Neural cell (in vitro differentiated cells): ENCODE results near the gene MPZL1.

Experiments
- EP300 ChIP-seq: fragments of 450-650 bp; conservative IDR thresholded peaks from 2 replicates; pipeline ENCODE4 v1.6.1; 2014; ENCODE audit warnings: antibody characterized with exemption, mild to moderate bottlenecking, moderate library complexity; ENCODE audit not compliant: poor library complexity, severe bottlenecking
- EZH2 ChIP-seq: fragments of 200-600, 300-800 bp; shearing (Covaris generic), sonication (generic); IDR thresholded peaks from 2 replicates; pipeline ENCODE4 v1.6.1; 2014; ENCODE audit warnings: antibody characterized with exemption, low read length, borderline replicate concordance, mild to moderate bottlenecking; ENCODE audit not compliant: insufficient read depth, poor library complexity, severe bottlenecking
- MXI1 ChIP-seq: fragments of 450-650 bp; conservative IDR thresholded peaks from 2 replicates; pipeline ENCODE4 v1.6.1; 2014; ENCODE audit warnings: antibody characterized with exemption, mild to moderate bottlenecking; ENCODE audit not compliant: poor library complexity, severe bottlenecking
- POLR2AphosphoS5 ChIP-seq: IDR thresholded peaks from 2 replicates; pipeline ENCODE4 v1.6.1; 2012
- RAD21 ChIP-seq: fragments of 450-650 bp; conservative IDR thresholded peaks from 2 replicates; pipeline ENCODE4 v1.6.1; 2014; ENCODE audit warnings: antibody characterized with exemption, mild to moderate bottlenecking, moderate library complexity
- SMC3 ChIP-seq: fragments of 450-650 bp; conservative IDR thresholded peaks from 2 replicates; pipeline ENCODE4 v1.6.1; 2014; ENCODE audit warnings: antibody characterized with exemption, mild to moderate bottlenecking, moderate library complexity; ENCODE audit not compliant: poor library complexity
- TF ChIP-seq, protein P1 (sequence below): fragments of 450-650 bp; IDR thresholded peaks from 2 replicates; pipeline ENCODE4 v1.5.1; 2014; ENCODE audit warnings: antibody characterized with exemption, mild to moderate bottlenecking, moderate library complexity; ENCODE audit not compliant: poor library complexity, severe bottlenecking
- TF ChIP-seq, protein P2 (sequence below): IDR thresholded peaks from 2 replicates; pipeline ENCODE4 v1.6.1; 2012; ENCODE audit warnings: borderline replicate concordance

DNA sequence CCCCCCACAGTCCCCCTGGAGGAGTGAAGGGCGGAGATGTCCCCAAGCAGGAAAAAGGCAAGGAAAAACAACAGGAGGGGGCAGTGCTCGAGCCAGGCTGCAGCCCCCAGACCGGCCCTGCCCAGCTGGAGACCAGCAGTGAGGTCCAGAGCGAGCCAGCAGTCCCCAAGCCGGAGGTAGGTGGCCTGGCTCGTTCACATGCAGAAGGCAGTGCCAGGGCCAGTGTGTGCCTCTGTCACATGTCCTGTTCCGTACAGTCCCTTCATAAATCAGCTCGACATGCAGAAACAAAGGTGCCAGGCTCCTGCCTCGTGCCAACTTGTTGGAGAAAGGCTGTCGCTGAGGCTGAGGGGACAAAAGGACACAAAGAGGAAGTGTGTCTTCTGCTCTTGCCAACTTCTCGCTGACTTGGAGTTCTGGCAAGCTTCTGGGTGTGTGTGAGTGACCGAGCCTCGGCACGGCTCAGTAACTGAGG, 24.1 kb upstream of the MPZL1 start:
- TF ChIP-seq, protein P1, sequence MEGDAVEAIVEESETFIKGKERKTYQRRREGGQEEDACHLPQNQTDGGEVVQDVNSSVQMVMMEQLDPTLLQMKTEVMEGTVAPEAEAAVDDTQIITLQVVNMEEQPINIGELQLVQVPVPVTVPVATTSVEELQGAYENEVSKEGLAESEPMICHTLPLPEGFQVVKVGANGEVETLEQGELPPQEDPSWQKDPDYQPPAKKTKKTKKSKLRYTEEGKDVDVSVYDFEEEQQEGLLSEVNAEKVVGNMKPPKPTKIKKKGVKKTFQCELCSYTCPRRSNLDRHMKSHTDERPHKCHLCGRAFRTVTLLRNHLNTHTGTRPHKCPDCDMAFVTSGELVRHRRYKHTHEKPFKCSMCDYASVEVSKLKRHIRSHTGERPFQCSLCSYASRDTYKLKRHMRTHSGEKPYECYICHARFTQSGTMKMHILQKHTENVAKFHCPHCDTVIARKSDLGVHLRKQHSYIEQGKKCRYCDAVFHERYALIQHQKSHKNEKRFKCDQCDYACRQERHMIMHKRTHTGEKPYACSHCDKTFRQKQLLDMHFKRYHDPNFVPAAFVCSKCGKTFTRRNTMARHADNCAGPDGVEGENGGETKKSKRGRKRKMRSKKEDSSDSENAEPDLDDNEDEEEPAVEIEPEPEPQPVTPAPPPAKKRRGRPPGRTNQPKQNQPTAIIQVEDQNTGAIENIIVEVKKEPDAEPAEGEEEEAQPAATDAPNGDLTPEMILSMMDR = no peak
- TF ChIP-seq POLR2AphosphoS5 (no peak), RAD21 (no peak), EP300 (no peak), SMC3 (no peak), EZH2 (no peak), MXI1 (no peak)
- TF ChIP-seq, protein P2, sequence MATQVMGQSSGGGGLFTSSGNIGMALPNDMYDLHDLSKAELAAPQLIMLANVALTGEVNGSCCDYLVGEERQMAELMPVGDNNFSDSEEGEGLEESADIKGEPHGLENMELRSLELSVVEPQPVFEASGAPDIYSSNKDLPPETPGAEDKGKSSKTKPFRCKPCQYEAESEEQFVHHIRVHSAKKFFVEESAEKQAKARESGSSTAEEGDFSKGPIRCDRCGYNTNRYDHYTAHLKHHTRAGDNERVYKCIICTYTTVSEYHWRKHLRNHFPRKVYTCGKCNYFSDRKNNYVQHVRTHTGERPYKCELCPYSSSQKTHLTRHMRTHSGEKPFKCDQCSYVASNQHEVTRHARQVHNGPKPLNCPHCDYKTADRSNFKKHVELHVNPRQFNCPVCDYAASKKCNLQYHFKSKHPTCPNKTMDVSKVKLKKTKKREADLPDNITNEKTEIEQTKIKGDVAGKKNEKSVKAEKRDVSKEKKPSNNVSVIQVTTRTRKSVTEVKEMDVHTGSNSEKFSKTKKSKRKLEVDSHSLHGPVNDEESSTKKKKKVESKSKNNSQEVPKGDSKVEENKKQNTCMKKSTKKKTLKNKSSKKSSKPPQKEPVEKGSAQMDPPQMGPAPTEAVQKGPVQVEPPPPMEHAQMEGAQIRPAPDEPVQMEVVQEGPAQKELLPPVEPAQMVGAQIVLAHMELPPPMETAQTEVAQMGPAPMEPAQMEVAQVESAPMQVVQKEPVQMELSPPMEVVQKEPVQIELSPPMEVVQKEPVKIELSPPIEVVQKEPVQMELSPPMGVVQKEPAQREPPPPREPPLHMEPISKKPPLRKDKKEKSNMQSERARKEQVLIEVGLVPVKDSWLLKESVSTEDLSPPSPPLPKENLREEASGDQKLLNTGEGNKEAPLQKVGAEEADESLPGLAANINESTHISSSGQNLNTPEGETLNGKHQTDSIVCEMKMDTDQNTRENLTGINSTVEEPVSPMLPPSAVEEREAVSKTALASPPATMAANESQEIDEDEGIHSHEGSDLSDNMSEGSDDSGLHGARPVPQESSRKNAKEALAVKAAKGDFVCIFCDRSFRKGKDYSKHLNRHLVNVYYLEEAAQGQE = no peak
